GM12873 (cell line): ENCODE results near the gene CXCR5.

Experiments used
- TF ChIP-seq, protein P1 (sequence below): IDR thresholded peaks from 2 replicates; pipeline ENCODE4 v1.5.1; 2012; ENCODE audit warnings: low read depth, mild to moderate bottlenecking, moderate library complexity, low read length, control low read depth; ENCODE audit not compliant: insufficient read depth; ENCODE audit errors: missing control alignments

The CXCR5 gene

DNA sequence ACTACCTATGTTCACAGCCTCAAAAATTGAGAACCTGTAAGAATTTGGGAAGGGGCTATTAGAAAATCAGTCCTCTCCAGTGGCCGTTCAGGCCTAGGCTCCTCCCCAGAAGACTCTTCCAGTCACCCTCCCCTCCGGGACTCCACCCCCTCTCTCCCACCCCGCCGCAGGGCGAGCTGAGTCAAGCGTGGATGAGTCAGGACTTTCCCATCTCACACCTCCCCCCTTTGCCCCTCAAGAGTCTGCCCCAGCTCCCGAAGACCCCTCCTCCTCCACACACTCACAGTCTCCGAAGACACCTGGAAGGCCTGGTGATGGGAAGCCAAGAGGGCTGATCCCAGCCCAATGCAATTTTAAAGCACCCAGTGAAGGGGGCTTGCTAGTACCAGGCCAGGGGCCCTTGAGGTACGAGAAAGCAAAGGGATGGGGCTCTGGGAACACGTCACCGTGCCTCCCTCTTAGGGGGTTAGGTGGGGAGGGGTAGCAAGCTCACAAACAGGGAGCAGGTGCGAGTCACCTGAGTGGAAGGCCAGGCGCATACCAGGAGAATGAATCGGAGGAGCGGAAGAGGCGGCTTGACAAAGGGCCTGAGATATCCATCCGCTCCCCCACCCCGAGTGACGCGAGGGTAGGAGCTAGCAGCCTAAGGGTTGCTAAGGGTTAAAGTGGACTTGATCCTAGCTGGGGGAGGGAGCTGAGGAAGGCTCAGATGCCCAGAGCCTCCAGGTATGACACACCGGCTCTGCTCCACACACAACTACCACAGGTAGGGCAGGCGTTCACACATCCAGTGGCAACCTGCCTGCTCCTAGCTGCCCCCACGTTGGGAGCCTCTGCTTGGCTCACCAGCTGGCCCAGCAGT is 28.4 kb downstream of the CXCR5 start:
- TF ChIP-seq, protein P1, sequence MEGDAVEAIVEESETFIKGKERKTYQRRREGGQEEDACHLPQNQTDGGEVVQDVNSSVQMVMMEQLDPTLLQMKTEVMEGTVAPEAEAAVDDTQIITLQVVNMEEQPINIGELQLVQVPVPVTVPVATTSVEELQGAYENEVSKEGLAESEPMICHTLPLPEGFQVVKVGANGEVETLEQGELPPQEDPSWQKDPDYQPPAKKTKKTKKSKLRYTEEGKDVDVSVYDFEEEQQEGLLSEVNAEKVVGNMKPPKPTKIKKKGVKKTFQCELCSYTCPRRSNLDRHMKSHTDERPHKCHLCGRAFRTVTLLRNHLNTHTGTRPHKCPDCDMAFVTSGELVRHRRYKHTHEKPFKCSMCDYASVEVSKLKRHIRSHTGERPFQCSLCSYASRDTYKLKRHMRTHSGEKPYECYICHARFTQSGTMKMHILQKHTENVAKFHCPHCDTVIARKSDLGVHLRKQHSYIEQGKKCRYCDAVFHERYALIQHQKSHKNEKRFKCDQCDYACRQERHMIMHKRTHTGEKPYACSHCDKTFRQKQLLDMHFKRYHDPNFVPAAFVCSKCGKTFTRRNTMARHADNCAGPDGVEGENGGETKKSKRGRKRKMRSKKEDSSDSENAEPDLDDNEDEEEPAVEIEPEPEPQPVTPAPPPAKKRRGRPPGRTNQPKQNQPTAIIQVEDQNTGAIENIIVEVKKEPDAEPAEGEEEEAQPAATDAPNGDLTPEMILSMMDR: no peak

DNA sequence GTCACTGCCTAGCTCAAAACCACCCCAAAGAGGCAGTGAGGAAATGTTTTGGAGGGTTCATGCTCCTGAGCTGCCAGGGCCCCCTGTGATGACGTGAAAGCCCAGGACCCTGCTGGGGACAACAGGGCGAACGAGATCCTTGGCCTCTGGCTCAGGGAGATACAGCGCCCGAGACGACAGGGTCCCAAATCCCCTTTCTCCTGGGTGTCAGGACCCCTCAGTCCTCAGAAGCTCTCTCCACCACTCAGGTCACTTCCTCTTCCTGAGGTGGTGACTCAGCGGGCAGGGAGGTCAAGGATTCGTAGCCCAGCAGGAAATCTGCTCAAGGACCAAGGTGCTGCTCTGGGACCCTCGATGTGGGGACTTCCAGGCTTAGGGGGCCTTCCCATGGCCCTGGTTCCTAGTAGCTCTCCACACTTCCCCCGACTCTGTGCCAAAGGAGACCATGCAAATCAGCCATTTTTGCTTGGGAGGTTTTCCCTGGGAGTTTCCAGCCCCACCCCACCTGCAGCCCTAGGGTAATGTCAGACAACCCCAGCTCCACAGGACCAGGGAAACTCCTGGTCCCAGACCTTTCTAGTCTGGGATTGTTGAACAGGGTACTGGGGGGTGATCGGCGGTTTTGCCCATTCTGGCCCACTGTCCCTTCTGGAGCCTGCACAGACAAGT is 29.2 kb downstream of the CXCR5 start:
- TF ChIP-seq, protein P1: no peak

DNA sequence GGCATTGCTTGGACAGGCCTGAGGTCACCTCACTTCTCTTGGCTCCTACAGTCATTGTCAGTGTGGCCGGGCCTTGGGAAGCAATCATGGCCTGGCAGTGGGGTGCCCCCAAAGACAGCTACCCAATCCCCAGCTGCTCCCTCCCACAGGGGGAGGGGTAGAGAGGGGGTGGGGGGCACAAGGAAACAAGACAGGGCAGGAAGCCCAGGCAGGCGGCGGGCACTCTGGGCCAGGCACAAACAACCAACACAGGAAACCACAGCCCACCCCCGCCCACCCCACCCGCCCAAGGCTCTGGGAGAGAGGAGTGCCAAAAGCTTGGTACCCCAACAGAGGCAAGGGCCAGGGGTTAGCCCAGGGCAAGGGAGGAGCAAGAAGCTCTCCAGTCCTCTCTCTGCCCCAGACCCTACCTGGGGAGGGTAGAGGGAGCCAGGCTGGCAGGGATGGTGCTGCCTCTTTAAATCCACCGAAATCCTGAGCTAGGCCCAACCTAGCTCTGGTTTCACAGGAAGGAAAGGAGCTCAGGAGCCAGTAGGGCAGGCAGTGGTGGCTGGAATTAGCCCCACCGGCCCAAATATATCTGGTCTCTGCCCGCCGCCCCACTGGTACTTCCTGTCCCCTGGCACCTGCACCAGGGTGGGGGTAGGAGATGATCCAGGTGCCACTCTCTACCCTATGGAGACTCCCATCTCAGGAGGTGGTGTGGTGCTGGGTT is 29.9 kb downstream of the CXCR5 start:
- TF ChIP-seq, protein P1: no peak

DNA sequence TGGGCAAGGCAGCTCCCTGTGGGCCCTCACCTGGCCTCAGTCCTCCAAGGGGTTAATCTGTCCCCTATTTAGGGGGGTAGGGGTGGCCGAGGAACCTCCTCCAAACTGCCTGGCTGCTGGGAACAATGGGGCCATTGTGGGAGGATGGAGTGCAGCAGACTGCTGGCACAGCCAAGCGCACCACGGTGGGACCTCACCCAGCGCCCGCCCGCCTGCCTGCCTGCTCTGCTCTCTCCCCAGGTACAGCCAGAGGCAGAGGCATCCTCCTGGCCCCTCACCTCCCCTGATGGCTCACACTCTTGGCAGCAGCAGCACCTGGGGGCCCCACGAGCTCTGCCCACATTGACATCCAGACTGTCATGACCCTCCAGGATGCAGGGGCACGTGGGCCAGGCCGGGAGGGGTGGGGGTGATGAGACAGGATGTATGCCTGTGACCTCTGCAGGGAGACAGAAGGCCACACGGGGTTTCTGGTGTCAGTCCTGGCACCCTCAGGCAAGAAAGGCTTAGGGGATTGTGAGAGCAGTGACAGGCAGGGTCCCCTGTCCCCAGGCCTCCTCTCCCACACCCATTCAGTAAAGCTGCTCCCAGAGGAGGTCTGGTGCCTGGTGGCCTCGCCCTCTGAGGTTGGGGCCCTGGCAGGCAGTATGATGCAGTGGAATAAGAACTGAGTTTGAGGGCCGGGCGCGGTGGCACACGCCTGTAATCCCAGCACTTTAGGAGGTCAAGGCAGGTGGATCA is 30.7 kb downstream of the CXCR5 start:
- TF ChIP-seq, protein P1: no peak

DNA sequence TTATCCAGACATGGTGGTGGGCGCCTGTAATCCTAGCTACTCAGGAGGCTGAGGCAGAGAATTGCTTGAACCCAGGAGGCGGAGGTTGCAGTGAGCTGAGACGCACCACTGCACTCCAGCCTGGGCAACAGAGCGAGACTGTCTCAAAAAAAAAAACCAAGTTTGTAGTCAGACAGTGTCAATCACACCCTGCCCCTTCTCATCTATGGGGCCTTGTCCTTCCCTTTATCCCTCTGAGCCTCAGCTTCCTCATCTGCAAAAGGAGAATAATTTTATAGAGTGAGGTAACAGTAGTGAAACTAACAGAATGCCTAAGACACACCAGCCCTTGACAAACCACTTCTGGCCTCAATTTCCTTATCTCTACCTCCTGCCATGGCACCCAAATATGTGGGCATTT is 31.3 kb downstream of the CXCR5 start:
- TF ChIP-seq, protein P1: no peak

DNA sequence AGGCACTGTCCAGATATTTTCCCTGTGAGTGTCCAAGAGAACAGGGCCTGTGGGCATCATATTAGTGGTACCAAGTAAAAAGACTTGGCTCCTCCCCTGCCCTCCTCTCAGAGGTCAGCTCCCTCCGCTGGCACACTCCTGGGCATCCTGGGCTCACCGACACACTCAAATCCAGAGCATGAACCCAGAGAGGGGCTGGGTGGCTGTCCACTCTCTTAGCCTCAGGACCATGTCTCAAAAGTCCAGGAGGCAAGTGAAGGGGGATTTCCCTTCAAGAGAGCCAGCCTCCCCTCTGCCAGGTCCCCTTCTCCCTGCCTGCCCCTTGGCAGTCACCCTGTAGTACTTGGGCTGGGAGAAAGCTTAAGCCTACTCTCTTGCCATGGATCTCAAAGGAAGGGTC is 31.7 kb downstream of the CXCR5 start:
- TF ChIP-seq, protein P1: no peak
